ENCODE measurements around the gene GLT8D2. TPM values are rescaled to one million over a fixed set of nuclear protein-coding genes. Genes with fewer than 3 reads are reported as not detected.

Gene GLT8D2
- total RNA-seq, 1 experiment from 2014 or later, result 3.8 TPM

DNA sequence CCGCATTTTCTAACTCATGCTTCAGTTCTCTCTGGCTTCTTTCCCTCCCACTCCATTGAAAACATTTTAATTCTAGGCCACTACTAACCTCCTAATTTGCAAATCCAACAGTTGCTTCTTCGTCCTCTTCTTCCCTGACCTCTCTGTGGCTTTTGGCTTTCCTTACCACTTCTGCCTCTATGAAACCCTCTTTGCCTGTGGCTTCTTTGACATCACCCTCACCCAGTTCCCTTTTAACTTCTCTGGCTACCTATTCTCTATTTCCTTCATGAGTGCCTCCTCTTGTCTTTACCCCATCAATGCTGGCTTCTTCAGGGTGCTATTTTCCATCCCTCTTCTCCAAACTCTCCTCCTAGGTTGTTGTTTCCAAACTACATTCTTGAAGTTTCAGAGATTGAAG is 10.0 kb upstream of the GLT8D2 start:
- no CpG with 5 or more reads among the region's 2 CpGs for WGBS (ENCODE audit: extremely low coverage, insufficient read length, low lambda C conversion rate)
- no peak overlapping the region for H3K23ac ChIP-seq (ENCODE audit: insufficient read length, low read depth, low read length)
- H2AK5ac ChIP-seq (ENCODE audit: insufficient read length, low read length), result no peak overlapping the region
- no peak overlapping the region for H3K18ac ChIP-seq (ENCODE audit: insufficient read length, low read depth, low read length)
- H3K9me3 ChIP-seq (ENCODE audit: control insufficient read depth, low read depth, low read length), result no peaks in the 10 kb centered on the region
- Mint-ChIP-seq H3K27me3 (ENCODE audit: low read depth) (peaks cover 21% of the 10 kb centered on the region), H3K9me3 (no peaks in the 10 kb centered on the region), H3K4me1 (peaks cover 19% of the 10 kb centered on the region in 2 experiments), H3K36me3 (ENCODE audit: insufficient read depth in 1 of 3, low read depth in 3 of 3) (no peaks in the 10 kb centered on the region), H3K27ac (no peak overlapping the region; a peak in 1 of 7 replicates), H3K4me3 (no peak overlapping the region)
- H3K27me3 ChIP-seq (ENCODE audit: insufficient read depth, low read length), result no peaks in the 10 kb centered on the region
- H3K4ac ChIP-seq (ENCODE audit: low read depth, low read length), result no peak overlapping the region
- no peak overlapping the region for H2AFZ ChIP-seq (ENCODE audit: low read length)
- H2BK15ac ChIP-seq (ENCODE audit: low read depth, low read length), result no peak overlapping the region
- no peak overlapping the region for H2BK5ac ChIP-seq (ENCODE audit: insufficient read length, low read length)
- H3K23me2 ChIP-seq (ENCODE audit: insufficient read length, low read depth, low read length, poor library complexity, severe bottlenecking), result peaks cover 12% of the 10 kb centered on the region
- no peak overlapping the region for H4K8ac ChIP-seq (replicated peaks; ENCODE audit: insufficient read length, low read depth, low read length)
- no peak for TF ChIP-seq CTCF (conservative IDR thresholded peaks at IDR 0.05)
- no peak overlapping the region for H3K4me2 ChIP-seq (ENCODE audit: insufficient read depth, insufficient read length, low read length)
- H3K79me2 ChIP-seq (ENCODE audit: insufficient read depth, low read length), result no peaks in the 10 kb centered on the region
- no peak overlapping the region for H3K27ac ChIP-seq (ENCODE audit: insufficient read length, low read depth, low read length)
- H3K56ac ChIP-seq (ENCODE audit: insufficient read length, low read depth, low read length), result no peak overlapping the region
- H2BK12ac ChIP-seq (ENCODE audit: insufficient read length, low read depth, low read length), result no peak overlapping the region
- no peak overlapping the region for H3T11ph ChIP-seq (ENCODE audit: low read length)
- no peak overlapping the region for H3K9ac ChIP-seq (ENCODE audit: extremely low read depth, insufficient read length, low read length)
- H2BK120ac ChIP-seq (ENCODE audit: low read depth, low read length, poor library complexity, severe bottlenecking), result no peak overlapping the region
- H3K4me1 ChIP-seq (ENCODE audit: insufficient read depth, low read length), result peaks cover 3% of the 10 kb centered on the region; the same call in 1 of the 2 replicates
- H4K91ac ChIP-seq (ENCODE audit: insufficient read length, low read depth, low read length), result no peak overlapping the region
- H2BK20ac ChIP-seq (ENCODE audit: low read depth, low read length, poor library complexity, severe bottlenecking), result no peak overlapping the region
- no peak overlapping the region for H4K5ac ChIP-seq (ENCODE audit: insufficient read length, low read depth, low read length)
- DNase-seq, result no peak
- no peaks in the 10 kb centered on the region for H4K20me1 ChIP-seq (ENCODE audit: control insufficient read depth, insufficient read depth, insufficient read length)
- no peaks in the 10 kb centered on the region for H3K79me1 ChIP-seq (ENCODE audit: insufficient read depth, low read depth, low read length, poor library complexity, severe bottlenecking)
- no peak overlapping the region for H3K14ac ChIP-seq (ENCODE audit: insufficient read depth, low read length)

Data from H9 (cell line).